ENCODE data around the gene LMNA. TPM values are rescaled to one million over a fixed set of nuclear protein-coding genes. Genes with fewer than 3 reads are reported as not detected.
"Not testable (repeated sequence)": the region's sequence is repeated elsewhere in the genome, so short reads cannot be mapped to it uniquely, and the experiment has no call there.

Gene LMNA
- total RNA-seq, 1 experiment from 2014 or later, result 51.0 TPM

DNA sequence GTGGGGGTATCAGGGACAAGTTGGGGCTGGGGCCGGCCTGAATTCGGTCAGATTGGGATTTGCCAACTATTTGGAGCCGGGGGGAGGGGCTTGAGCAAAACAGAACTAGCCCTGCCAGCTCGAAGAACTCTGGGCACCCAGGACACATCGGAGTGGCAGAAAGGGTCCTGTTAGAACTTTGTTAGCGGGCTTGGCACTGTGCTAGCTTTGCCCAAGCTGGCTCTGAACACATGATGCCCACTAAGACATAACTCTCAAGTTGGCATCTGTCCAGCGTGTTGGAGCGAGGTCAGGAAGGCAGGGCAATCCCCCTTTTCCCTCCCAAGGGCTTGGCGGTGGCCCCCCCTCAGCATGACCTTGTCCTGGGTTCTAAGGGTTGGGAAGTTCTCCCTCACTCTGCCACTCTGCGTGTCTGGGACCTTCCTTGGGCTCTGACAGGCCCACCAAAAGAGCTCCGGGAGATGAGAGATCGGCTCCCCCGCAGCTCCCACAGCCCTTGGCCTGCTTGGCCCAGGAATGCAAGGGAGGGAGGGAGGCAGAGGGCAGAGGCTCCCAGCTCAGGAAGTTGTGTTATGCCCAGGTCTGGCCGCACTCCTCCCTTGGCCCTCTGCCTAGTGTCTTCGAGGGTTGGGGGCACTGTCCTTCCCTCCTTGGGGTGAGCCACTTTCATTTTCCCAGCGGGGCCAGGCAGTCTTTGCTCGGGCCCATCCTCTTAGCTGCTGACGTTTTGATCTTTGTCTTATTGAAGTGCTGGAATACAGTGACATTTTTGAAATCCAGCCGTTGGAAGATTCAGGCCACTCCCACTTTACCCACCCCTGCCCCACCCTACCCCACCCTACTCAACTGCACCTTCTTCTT is 1.2 kb downstream of the LMNA start:
- no peak overlapping the region for H2BK5ac ChIP-seq (ENCODE audit: insufficient read length, low read length)
- peak overlapping the region; percentile 95 for H3K4me2 ChIP-seq (ENCODE audit: insufficient read depth, insufficient read length, low read length)
- peaks cover 13% of the 10 kb centered on the region for H3K23me2 ChIP-seq (ENCODE audit: insufficient read length, low read depth, low read length, poor library complexity, severe bottlenecking)
- peak overlapping the region; percentile 80 to 93 for H3K4me3 Mint-ChIP-seq
- no peak overlapping the region for H2BK20ac ChIP-seq (ENCODE audit: low read depth, low read length, poor library complexity, severe bottlenecking)
- H3K4ac ChIP-seq (ENCODE audit: low read depth, low read length), result no peak overlapping the region
- peak overlapping the region in 1 of 3 experiments; percentile 92; a peak in 1 of 7 replicates for H3K27ac Mint-ChIP-seq
- H3K79me2 ChIP-seq (ENCODE audit: insufficient read depth, low read length), result no peaks in the 10 kb centered on the region
- H3T11ph ChIP-seq (ENCODE audit: low read length), result no peak overlapping the region
- no peak overlapping the region for H3K23ac ChIP-seq (ENCODE audit: insufficient read length, low read depth, low read length)
- no peaks in the 10 kb centered on the region for H3K27me3 ChIP-seq (ENCODE audit: insufficient read depth, low read length)
- H3K27me3 Mint-ChIP-seq (ENCODE audit: low read depth), result peaks cover 9% of the 10 kb centered on the region
- TF ChIP-seq, protein P1, sequence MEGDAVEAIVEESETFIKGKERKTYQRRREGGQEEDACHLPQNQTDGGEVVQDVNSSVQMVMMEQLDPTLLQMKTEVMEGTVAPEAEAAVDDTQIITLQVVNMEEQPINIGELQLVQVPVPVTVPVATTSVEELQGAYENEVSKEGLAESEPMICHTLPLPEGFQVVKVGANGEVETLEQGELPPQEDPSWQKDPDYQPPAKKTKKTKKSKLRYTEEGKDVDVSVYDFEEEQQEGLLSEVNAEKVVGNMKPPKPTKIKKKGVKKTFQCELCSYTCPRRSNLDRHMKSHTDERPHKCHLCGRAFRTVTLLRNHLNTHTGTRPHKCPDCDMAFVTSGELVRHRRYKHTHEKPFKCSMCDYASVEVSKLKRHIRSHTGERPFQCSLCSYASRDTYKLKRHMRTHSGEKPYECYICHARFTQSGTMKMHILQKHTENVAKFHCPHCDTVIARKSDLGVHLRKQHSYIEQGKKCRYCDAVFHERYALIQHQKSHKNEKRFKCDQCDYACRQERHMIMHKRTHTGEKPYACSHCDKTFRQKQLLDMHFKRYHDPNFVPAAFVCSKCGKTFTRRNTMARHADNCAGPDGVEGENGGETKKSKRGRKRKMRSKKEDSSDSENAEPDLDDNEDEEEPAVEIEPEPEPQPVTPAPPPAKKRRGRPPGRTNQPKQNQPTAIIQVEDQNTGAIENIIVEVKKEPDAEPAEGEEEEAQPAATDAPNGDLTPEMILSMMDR (conservative IDR thresholded peaks at IDR 0.05), result no peak
- DNase-seq, result peak; percentile 68
- no CpG with 5 or more reads among the region's 19 CpGs for WGBS (ENCODE audit: extremely low coverage, insufficient read length, low lambda C conversion rate)
- H4K5ac ChIP-seq (ENCODE audit: insufficient read length, low read depth, low read length), result no peak overlapping the region
- H2AFZ ChIP-seq (ENCODE audit: low read length), result no peak overlapping the region
- peaks cover 41 to 56% of the 10 kb centered on the region in 2 experiments for H3K4me1 Mint-ChIP-seq
- no peak overlapping the region for H3K56ac ChIP-seq (ENCODE audit: insufficient read length, low read depth, low read length)
- no peak overlapping the region for H4K8ac ChIP-seq (replicated peaks; ENCODE audit: insufficient read length, low read depth, low read length)
- no peaks in the 10 kb centered on the region for H3K9me3 ChIP-seq (ENCODE audit: control insufficient read depth, low read depth, low read length)
- no peak overlapping the region for H3K14ac ChIP-seq (ENCODE audit: insufficient read depth, low read length)
- no peaks in the 10 kb centered on the region for H4K20me1 ChIP-seq (ENCODE audit: control insufficient read depth, insufficient read depth, insufficient read length)
- H2BK12ac ChIP-seq (ENCODE audit: insufficient read length, low read depth, low read length), result no peak overlapping the region
- H3K9ac ChIP-seq (ENCODE audit: extremely low read depth, insufficient read length, low read length), result no peak overlapping the region
- no peaks in the 10 kb centered on the region for H3K4me1 ChIP-seq (ENCODE audit: insufficient read depth, low read length)
- no peaks in the 10 kb centered on the region; a peak in 1 of 5 replicates for H3K9me3 Mint-ChIP-seq
- H3K27ac ChIP-seq (ENCODE audit: insufficient read length, low read depth, low read length), result no peak overlapping the region
- no peak overlapping the region for H3K18ac ChIP-seq (ENCODE audit: insufficient read length, low read depth, low read length)
- no peak overlapping the region for H2AK5ac ChIP-seq (ENCODE audit: insufficient read length, low read length)
- no peak overlapping the region for H4K91ac ChIP-seq (ENCODE audit: insufficient read length, low read depth, low read length)
- no peak overlapping the region for H2BK15ac ChIP-seq (ENCODE audit: low read depth, low read length)
- no peak overlapping the region for H2BK120ac ChIP-seq (ENCODE audit: low read depth, low read length, poor library complexity, severe bottlenecking)
- H3K79me1 ChIP-seq (ENCODE audit: insufficient read depth, low read depth, low read length, poor library complexity, severe bottlenecking), result no peaks in the 10 kb centered on the region
- H3K36me3 Mint-ChIP-seq (ENCODE audit: insufficient read depth in 1 of 3, low read depth in 3 of 3), result peaks cover 0 to 9% (median 2%) of the 10 kb centered on the region in 3 experiments; a peak in 3 of 7 replicates

DNA sequence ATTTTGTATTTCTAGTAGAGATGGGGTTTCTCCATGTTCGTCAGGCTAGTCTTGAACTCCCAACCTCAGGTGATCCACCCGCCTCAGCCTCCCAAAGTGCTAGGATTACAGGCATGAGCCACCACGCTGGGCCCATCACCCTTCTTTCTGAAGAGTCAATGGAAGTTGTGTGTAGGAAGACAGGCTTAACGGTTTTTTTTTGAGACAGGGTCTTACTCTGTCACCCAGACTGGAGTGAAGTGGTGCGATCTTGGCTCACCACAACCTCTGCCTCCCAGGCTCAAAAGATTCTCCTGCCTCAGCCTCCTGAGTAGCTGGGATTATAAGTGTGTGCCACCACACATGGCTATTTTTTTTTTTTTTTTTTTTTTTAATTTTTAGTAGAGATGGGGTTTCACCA is 2.2 kb downstream of the LMNA start:
- no CpG with 5 or more reads among the region's 5 CpGs for WGBS (ENCODE audit: extremely low coverage, insufficient read length, low lambda C conversion rate)
- not testable (repeated sequence) for H3K79me2 ChIP-seq (ENCODE audit: insufficient read depth, low read length); H3K4ac ChIP-seq (ENCODE audit: low read depth, low read length); H3K4me2 ChIP-seq (ENCODE audit: insufficient read depth, insufficient read length, low read length); H3K9ac ChIP-seq (ENCODE audit: extremely low read depth, insufficient read length, low read length); H2BK15ac ChIP-seq (ENCODE audit: low read depth, low read length); H3K9me3 Mint-ChIP-seq; H3K27ac ChIP-seq (ENCODE audit: insufficient read length, low read depth, low read length); H3K27me3 ChIP-seq (ENCODE audit: insufficient read depth, low read length); H2BK120ac ChIP-seq (ENCODE audit: low read depth, low read length, poor library complexity, severe bottlenecking); H3K18ac ChIP-seq (ENCODE audit: insufficient read length, low read depth, low read length); H2BK12ac ChIP-seq (ENCODE audit: insufficient read length, low read depth, low read length); H2AFZ ChIP-seq (ENCODE audit: low read length); H3K14ac ChIP-seq (ENCODE audit: insufficient read depth, low read length); H3T11ph ChIP-seq (ENCODE audit: low read length); H3K36me3 Mint-ChIP-seq (ENCODE audit: insufficient read depth in 1 of 3, low read depth in 3 of 3); H3K23ac ChIP-seq (ENCODE audit: insufficient read length, low read depth, low read length); H2BK20ac ChIP-seq (ENCODE audit: low read depth, low read length, poor library complexity, severe bottlenecking); H4K91ac ChIP-seq (ENCODE audit: insufficient read length, low read depth, low read length); H3K79me1 ChIP-seq (ENCODE audit: insufficient read depth, low read depth, low read length, poor library complexity, severe bottlenecking); H2BK5ac ChIP-seq (ENCODE audit: insufficient read length, low read length); H3K56ac ChIP-seq (ENCODE audit: insufficient read length, low read depth, low read length); H3K4me1 ChIP-seq (ENCODE audit: insufficient read depth, low read length); DNase-seq; H3K9me3 ChIP-seq (ENCODE audit: control insufficient read depth, low read depth, low read length); H4K8ac ChIP-seq (replicated peaks; ENCODE audit: insufficient read length, low read depth, low read length); H4K5ac ChIP-seq (ENCODE audit: insufficient read length, low read depth, low read length); H2AK5ac ChIP-seq (ENCODE audit: insufficient read length, low read length); H4K20me1 ChIP-seq (ENCODE audit: control insufficient read depth, insufficient read depth, insufficient read length); H3K27me3 Mint-ChIP-seq (ENCODE audit: low read depth)
- Mint-ChIP-seq H3K4me1 (peaks cover 49 to 64% of the 10 kb centered on the region in 2 experiments), H3K27ac (peak overlapping the region in 1 of 3 experiments; percentile 89; a peak in 1 of 7 replicates), H3K4me3 (peak overlapping the region; percentile 80 to 93; a peak in 3 of 5 replicates)
- H3K23me2 ChIP-seq (ENCODE audit: insufficient read length, low read depth, low read length, poor library complexity, severe bottlenecking), result peaks cover 13% of the 10 kb centered on the region

Data from H9 (cell line).